Fibroblast of mammary gland (primary cell): ENCODE data around the gene OMD.

ENCODE experiments used
- DNase-seq: peaks from one replicate; pipeline ENCODE4 v3.0.0-alpha.2; 2010; ENCODE audit warnings: low read depth
- H3K4me3 ChIP-seq: 2 replicates; pipeline ENCODE4 v1.5.1; 2011; ENCODE audit warnings: low read depth, mild to moderate bottlenecking, low read length, moderate library complexity; ENCODE audit not compliant: control insufficient read depth
- TF ChIP-seq, protein P1 (sequence below): conservative IDR thresholded peaks from 2 replicates; pipeline ENCODE4 v1.5.1; 2011; ENCODE audit warnings: low read depth, low read length, inconsistent platforms; ENCODE audit not compliant: control insufficient read depth, insufficient read depth

OMD gene, protein sequence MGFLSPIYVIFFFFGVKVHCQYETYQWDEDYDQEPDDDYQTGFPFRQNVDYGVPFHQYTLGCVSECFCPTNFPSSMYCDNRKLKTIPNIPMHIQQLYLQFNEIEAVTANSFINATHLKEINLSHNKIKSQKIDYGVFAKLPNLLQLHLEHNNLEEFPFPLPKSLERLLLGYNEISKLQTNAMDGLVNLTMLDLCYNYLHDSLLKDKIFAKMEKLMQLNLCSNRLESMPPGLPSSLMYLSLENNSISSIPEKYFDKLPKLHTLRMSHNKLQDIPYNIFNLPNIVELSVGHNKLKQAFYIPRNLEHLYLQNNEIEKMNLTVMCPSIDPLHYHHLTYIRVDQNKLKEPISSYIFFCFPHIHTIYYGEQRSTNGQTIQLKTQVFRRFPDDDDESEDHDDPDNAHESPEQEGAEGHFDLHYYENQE

DNA sequence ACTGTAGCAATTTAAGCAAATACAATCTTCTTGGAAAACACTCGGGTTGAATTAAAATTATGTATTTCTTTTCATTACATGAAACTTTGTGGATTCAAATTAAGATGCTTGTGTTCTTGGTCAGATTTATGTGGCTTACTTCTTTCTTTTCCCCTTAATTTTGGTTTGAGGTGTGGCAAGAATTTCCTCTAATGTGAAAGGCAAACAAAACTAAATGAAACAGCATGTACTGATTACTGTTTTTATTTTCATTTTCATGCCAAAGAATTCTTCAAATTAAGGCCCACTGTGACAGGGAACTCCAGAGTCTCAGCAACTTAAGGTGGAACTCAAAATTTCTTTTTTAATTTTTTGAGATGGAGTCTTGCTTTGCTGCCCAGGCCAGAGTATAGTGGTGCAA lies at the start of gene OMD:
Gene OMD, minus strand, starts transcription at position 132 of the 400 bp plus-strand sequence. CDS start 6,913 bp downstream, outside the sequence.
- H3K4me3 ChIP-seq, result no peak within 1 kb of the TSS
- TF ChIP-seq, protein P1, sequence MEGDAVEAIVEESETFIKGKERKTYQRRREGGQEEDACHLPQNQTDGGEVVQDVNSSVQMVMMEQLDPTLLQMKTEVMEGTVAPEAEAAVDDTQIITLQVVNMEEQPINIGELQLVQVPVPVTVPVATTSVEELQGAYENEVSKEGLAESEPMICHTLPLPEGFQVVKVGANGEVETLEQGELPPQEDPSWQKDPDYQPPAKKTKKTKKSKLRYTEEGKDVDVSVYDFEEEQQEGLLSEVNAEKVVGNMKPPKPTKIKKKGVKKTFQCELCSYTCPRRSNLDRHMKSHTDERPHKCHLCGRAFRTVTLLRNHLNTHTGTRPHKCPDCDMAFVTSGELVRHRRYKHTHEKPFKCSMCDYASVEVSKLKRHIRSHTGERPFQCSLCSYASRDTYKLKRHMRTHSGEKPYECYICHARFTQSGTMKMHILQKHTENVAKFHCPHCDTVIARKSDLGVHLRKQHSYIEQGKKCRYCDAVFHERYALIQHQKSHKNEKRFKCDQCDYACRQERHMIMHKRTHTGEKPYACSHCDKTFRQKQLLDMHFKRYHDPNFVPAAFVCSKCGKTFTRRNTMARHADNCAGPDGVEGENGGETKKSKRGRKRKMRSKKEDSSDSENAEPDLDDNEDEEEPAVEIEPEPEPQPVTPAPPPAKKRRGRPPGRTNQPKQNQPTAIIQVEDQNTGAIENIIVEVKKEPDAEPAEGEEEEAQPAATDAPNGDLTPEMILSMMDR, result no peak
- peak; percentile 19 for DNase-seq

DNA sequence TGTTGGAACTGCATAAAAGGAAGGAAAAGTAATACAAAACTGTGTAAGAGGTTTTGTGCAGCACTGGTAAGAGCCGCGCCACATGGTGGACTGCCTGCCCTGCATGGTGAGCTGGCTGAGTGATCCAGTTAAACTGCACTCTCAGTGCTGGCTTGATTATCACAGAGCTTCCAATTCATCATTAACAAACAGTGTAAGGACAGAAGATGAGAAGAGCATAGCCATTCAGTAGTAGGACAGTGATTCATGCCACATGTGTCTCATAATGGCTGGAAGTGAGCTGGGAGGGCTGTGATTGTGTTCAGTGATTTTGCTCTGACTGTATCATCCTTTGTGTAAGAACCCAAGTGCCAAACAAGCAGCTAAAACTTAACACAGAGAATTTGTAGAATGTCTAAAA lies 43.9 kb upstream of the OMD start:
- TF ChIP-seq, protein P1, result no peak

DNA sequence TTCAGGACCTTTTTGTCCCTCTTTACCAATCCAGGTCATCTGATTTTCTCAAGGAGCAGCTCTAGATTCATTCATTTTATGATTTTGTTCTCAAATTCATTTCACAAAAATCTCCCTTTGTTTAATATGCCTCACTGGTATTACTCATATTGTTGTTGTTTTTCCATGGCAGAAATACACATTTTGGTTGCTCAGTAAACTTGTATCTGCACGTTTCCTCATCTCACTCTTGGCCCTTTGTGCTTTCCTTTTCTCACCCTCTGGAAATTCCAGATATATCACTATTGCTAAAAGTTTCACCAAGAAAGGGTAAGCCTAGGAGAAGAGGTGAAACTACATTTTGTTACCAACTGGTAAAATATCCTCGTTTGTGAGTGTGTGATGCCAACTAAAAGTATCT lies 43.2 kb upstream of the OMD start:
- TF ChIP-seq, protein P1, result no peak
- DNase-seq, result no peak
- H3K4me3 ChIP-seq, result no peak overlapping the region

More for the DNA sequence above, 43.9 kb upstream of the OMD start:
- peak; percentile 77 for DNase-seq
- H3K4me3 ChIP-seq, result no peak overlapping the region

DNA sequence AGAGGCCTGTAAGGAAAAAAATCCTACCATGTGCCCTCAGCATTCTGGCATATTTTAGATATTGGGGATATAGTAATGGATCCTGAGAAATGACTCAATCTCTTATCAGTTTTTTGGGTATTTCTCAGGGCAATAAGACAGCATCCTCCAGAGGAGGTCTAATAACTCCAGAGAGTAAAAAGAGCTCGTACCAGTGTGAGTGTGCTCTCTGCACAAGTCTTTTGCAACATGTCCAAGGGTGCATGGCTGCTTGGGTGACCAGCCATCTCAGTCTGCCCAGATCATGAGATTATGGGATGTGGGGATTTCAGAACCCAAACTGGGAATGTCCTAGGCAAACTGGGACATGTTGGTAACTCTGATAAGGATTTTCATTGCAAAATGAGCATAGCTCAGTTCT lies 42.8 kb upstream of the OMD start:
- TF ChIP-seq, protein P1, result no peak
- no peak for DNase-seq
- H3K4me3 ChIP-seq, result no peak overlapping the region

DNA sequence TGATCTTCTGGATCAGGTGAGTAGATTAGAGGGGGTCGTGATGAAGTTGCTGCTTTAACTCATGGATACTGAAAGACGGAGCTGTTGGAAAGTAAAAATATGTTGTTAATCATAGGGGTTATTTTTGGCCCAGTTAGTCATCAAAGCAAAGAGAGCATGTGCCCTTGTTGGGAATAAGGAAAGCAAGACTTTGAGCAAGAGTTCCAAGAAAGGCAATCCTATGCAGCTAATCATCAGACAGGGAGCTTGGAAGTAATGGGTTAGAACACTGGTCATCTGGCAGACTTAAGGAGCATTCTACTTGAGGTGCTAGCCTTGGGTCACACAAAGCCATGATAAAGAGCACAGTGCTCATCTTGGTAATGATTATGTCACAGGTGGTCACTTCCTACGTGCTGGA lies 39.7 kb upstream of the OMD start:
- DNase-seq, result peak; percentile 97
- no peak overlapping the region for H3K4me3 ChIP-seq
- TF ChIP-seq, protein P1, result no peak

DNA sequence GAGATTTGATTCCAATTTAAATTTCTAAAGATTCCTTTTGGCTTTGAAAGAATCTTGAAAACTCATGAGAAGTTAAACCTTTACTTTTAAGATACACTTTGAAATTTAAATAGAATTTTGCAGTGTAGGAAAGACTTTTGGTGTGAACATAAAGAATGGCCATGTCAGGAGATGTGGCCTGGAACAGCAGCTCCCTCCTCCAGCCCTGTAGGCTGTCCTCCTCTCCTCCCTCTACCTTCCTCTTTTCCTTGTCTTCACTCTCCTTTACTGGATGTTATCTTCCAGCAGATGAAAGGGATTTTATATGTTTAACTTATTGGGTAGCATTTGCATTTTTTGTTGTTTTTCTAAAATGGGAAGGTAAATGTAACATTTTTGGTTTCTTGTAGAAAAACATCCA lies 39.1 kb upstream of the OMD start:
- no peak for DNase-seq
- TF ChIP-seq, protein P1, result no peak
- no peak overlapping the region for H3K4me3 ChIP-seq

DNA sequence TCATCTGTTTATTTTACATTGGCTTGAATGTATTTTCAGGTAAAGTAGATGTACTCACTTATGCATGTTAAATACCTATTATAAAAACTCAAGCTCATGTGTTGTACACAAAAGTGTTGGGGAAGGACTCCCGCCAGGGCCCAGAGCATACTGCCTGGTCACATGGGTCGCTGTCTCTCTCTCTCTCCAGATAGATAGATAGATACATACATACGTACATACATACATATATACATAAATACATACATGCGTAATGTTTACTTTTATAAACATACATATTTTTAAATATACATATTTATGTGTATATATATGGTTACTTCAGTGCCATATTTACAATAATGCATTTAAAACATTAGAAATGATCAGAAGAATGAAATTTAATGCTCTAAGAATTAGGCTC lies 33.3 kb upstream of the OMD start:
- no peak for DNase-seq

More for the DNA sequence above, 33.3 kb upstream of the OMD start:
- TF ChIP-seq, protein P1, result no peak
- no peak overlapping the region for H3K4me3 ChIP-seq
